Measurements from ENCODE around the gene MAPK8. TPM values are rescaled to one million over a fixed set of nuclear protein-coding genes. Genes with fewer than 3 reads are reported as not detected.

The MAPK8 gene
- total RNA-seq, 1 experiment from 2014 or later = 55.7 TPM

- CTCF ChIA-PET = no interaction called here
- Mint-ChIP-seq H3K27ac (ENCODE audit: unreplicated experiment) (no peak overlapping the region), H3K9me3 (ENCODE audit: low read depth, unreplicated experiment) (no peaks in the 10 kb centered on the region), H3K27me3 (ENCODE audit: unreplicated experiment) (peaks cover 53% of the 10 kb centered on the region), H3K4me1 (ENCODE audit: low read depth, unreplicated experiment) (no peaks in the 10 kb centered on the region), H3K36me3 (ENCODE audit: insufficient read depth, unreplicated experiment) (no peaks in the 10 kb centered on the region), H3K4me3 (ENCODE audit: low read depth, unreplicated experiment) (no peak overlapping the region)
- no peak for DNase-seq
- intact Hi-C loops (cut with micrococcal nuclease; ENCODE audit: unreplicated experiment) = no loop called here
- TF ChIP-seq, protein P1, sequence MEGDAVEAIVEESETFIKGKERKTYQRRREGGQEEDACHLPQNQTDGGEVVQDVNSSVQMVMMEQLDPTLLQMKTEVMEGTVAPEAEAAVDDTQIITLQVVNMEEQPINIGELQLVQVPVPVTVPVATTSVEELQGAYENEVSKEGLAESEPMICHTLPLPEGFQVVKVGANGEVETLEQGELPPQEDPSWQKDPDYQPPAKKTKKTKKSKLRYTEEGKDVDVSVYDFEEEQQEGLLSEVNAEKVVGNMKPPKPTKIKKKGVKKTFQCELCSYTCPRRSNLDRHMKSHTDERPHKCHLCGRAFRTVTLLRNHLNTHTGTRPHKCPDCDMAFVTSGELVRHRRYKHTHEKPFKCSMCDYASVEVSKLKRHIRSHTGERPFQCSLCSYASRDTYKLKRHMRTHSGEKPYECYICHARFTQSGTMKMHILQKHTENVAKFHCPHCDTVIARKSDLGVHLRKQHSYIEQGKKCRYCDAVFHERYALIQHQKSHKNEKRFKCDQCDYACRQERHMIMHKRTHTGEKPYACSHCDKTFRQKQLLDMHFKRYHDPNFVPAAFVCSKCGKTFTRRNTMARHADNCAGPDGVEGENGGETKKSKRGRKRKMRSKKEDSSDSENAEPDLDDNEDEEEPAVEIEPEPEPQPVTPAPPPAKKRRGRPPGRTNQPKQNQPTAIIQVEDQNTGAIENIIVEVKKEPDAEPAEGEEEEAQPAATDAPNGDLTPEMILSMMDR (IDR thresholded peaks at IDR 0.05; ENCODE audit: unreplicated experiment) = no peak
- no TSS peak for BruUV-seq (replicated peaks)
These were observed 180.8 kb downstream of the MAPK8 start for GRCh38 chr10:48487244-48487643.

Other genes starting within 250 kb of the MAPK8 start
- gene FRMPD2, start 32.0 kb upstream of the MAPK8 start, total RNA-seq (2022) = 1.9 and 2.0 TPM in 2 replicates